ENCODE measurements around the gene INTS14. TPM values are rescaled to one million over a fixed set of nuclear protein-coding genes. Genes with fewer than 3 reads are reported as not detected.
"Not testable (repeated sequence)": the region's sequence is repeated elsewhere in the genome, so short reads cannot be mapped to it uniquely, and the experiment has no call there.

The INTS14 gene
- total RNA-seq, 1 donor from 2014 or later: 49.5 TPM

DNA sequence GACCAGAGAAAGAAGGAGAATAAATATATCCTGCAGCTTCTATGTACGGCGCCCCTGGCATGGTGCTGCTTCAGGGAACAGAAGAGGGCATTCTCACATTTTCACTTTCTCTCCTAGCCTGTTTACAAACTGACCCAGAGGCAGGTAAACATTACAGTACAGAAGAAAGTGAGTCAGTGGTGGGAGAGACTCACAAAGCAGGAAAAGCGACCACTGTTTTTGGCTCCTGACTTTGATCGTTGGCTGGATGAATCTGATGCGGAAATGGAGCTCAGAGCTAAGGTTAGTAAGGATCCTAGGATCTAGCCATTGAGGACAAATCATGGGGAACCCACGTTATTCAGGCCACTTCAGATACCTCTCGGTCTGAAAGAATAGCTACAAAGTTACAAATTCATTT, 54.3 kb downstream of the INTS14 start:
- peaks cover 2% of the 10 kb centered on the region for H3K27me3 Mint-ChIP-seq (ENCODE audit: unreplicated experiment)
- TF ChIP-seq, protein P1, sequence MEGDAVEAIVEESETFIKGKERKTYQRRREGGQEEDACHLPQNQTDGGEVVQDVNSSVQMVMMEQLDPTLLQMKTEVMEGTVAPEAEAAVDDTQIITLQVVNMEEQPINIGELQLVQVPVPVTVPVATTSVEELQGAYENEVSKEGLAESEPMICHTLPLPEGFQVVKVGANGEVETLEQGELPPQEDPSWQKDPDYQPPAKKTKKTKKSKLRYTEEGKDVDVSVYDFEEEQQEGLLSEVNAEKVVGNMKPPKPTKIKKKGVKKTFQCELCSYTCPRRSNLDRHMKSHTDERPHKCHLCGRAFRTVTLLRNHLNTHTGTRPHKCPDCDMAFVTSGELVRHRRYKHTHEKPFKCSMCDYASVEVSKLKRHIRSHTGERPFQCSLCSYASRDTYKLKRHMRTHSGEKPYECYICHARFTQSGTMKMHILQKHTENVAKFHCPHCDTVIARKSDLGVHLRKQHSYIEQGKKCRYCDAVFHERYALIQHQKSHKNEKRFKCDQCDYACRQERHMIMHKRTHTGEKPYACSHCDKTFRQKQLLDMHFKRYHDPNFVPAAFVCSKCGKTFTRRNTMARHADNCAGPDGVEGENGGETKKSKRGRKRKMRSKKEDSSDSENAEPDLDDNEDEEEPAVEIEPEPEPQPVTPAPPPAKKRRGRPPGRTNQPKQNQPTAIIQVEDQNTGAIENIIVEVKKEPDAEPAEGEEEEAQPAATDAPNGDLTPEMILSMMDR (IDR thresholded peaks at IDR 0.05; ENCODE audit: partially characterized antibody, unreplicated experiment): no peak
- H3K36me3 Mint-ChIP-seq (ENCODE audit: unreplicated experiment): no peaks in the 10 kb centered on the region
- no peaks in the 10 kb centered on the region for H3K9me3 Mint-ChIP-seq (ENCODE audit: unreplicated experiment)
- H3K4me1 Mint-ChIP-seq (ENCODE audit: low read depth, unreplicated experiment): peaks cover 13% of the 10 kb centered on the region
- no peak overlapping the region for H3K27ac Mint-ChIP-seq (ENCODE audit: unreplicated experiment)
- no peak overlapping the region for H3K4me3 Mint-ChIP-seq (ENCODE audit: unreplicated experiment)
- no peak for DNase-seq

DNA sequence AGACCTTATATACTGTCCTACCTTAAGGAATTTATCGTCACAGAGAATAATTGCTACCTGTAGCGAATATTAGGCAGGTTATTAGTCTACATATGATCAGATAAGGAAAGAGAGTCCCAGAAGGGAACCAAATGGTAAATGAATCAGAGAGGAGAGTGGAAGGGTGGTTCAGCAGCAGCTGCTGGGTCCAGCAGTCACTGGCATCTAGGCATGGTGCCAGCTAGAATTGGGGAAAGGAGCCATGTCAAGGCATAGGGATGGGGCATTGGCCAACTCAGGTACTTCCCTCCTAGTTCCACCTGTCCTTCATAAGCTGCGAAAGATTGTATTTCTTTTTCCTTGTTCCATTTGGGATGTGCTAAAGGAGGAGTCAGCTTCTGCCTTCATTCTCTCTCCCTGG, 57.2 kb downstream of the INTS14 start:
- Mint-ChIP-seq H3K9me3 (ENCODE audit: unreplicated experiment) (no peaks in the 10 kb centered on the region), H3K4me3 (ENCODE audit: unreplicated experiment) (no peak overlapping the region), H3K4me1 (ENCODE audit: low read depth, unreplicated experiment) (peaks cover 14% of the 10 kb centered on the region), H3K27me3 (ENCODE audit: unreplicated experiment) (peaks cover 2% of the 10 kb centered on the region), H3K27ac (ENCODE audit: unreplicated experiment) (no peak overlapping the region), H3K36me3 (ENCODE audit: unreplicated experiment) (no peaks in the 10 kb centered on the region)
- TF ChIP-seq, protein P1 (IDR thresholded peaks at IDR 0.05; ENCODE audit: partially characterized antibody, unreplicated experiment): no peak
- DNase-seq: no peak

DNA sequence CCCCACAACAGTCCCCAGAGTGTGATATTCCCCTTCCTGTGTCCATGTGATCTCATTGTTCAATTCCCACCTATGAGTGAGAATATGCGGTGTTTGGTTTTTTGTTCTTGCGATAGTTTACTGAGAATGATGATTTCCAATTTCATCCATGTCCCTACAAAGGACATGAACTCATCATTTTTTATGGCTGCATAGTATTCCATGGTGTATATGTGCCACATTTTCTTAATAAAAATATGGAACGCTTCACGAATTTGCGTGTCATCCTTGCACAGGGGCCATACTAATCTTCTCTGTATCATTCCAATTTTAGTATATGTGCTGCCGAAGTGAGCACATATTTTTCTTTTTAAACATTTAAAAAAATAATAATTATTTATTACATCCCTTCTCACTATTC, 58.1 kb downstream of the INTS14 start:
- not testable (repeated sequence) for DNase-seq; H3K27me3 Mint-ChIP-seq (ENCODE audit: unreplicated experiment); H3K27ac Mint-ChIP-seq (ENCODE audit: unreplicated experiment); H3K4me3 Mint-ChIP-seq (ENCODE audit: unreplicated experiment); H3K36me3 Mint-ChIP-seq (ENCODE audit: unreplicated experiment); H3K9me3 Mint-ChIP-seq (ENCODE audit: unreplicated experiment); H3K4me1 Mint-ChIP-seq (ENCODE audit: low read depth, unreplicated experiment)

DNA sequence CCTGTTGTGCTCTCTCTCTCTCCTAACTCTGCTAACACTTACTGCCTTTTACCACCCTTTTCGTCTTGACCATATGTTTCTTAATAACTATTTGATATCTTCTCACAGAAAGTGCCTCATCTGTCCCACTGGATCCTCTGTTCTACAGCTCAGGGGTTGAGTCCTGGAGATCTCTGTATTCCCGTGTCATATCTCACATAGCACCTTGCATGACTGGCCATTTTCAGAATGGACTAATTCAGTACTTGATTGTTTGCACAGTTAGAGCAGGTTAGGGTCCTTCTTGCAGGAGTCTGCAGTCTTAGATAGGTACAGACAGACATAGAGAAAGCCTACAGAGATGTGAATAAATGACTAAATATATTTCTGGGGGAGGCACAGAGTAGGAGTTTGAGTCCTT, 59.7 kb downstream of the INTS14 start:
- peaks cover 7% of the 10 kb centered on the region for H3K4me1 Mint-ChIP-seq (ENCODE audit: low read depth, unreplicated experiment)
- no peaks in the 10 kb centered on the region for H3K9me3 Mint-ChIP-seq (ENCODE audit: unreplicated experiment)
- TF ChIP-seq, protein P1 (IDR thresholded peaks at IDR 0.05; ENCODE audit: partially characterized antibody, unreplicated experiment): no peak
- no peak for DNase-seq
- H3K4me3 Mint-ChIP-seq (ENCODE audit: unreplicated experiment): no peak overlapping the region
- H3K27ac Mint-ChIP-seq (ENCODE audit: unreplicated experiment): no peak overlapping the region
- peaks cover under 1% of the 10 kb centered on the region for H3K27me3 Mint-ChIP-seq (ENCODE audit: unreplicated experiment)
- no peaks in the 10 kb centered on the region for H3K36me3 Mint-ChIP-seq (ENCODE audit: unreplicated experiment)

DNA sequence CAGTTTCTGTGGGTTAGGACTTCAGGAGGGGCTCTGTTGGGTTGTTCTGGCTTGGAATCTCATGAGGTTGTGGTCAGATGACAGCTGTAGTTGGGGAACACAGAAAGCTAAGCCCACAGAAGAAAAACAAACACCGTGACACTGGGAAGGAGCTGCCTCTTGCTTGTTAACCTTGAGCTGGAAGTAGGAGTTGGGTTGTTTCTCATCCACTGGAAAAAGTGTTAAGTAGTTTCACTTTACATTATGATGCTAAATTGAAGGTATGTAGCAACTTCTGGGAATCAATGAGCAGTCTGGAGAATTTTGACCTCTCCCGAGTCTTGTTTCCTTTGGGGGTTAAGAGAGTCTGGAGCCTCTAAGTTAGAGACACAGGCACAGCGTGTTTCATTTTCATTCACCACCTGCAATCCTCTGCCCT, 60.2 kb downstream of the INTS14 start:
- no peak for DNase-seq
- Mint-ChIP-seq H3K27me3 (ENCODE audit: unreplicated experiment) (no peaks in the 10 kb centered on the region), H3K4me1 (ENCODE audit: low read depth, unreplicated experiment) (peaks cover 10% of the 10 kb centered on the region), H3K27ac (ENCODE audit: unreplicated experiment) (no peak overlapping the region), H3K36me3 (ENCODE audit: unreplicated experiment) (no peaks in the 10 kb centered on the region), H3K4me3 (ENCODE audit: unreplicated experiment) (no peak overlapping the region), H3K9me3 (ENCODE audit: unreplicated experiment) (no peaks in the 10 kb centered on the region)
- TF ChIP-seq, protein P1 (IDR thresholded peaks at IDR 0.05; ENCODE audit: partially characterized antibody, unreplicated experiment): no peak

DNA sequence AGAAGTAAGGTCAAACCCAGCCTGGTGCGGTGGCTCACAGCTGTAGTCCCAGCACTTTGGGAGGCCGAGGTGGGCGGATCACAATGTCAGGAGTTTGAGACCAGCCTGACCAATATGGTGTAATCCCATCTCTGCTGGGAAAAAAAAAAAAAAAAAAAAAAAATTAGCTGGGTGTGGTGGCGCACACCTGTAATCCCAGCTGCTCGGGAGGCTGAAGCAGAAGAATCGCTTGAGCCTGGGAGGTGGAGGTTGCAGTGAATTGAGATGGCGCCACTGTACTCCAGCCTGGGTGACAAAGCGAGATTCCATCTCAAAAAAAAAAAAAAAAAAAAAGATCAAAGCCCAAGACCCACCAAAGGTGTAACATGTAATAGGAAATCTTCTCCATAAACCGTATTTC, 61.6 kb downstream of the INTS14 start:
- not testable (repeated sequence) for H3K27ac Mint-ChIP-seq (ENCODE audit: unreplicated experiment); DNase-seq; H3K9me3 Mint-ChIP-seq (ENCODE audit: unreplicated experiment); H3K4me3 Mint-ChIP-seq (ENCODE audit: unreplicated experiment); H3K27me3 Mint-ChIP-seq (ENCODE audit: unreplicated experiment); H3K36me3 Mint-ChIP-seq (ENCODE audit: unreplicated experiment)
- H3K4me1 Mint-ChIP-seq (ENCODE audit: low read depth, unreplicated experiment): peaks cover 11% of the 10 kb centered on the region

Measured in glutamatergic neuron (in vitro differentiated cells).